Panc1 (cell line): ENCODE measurements around the gene ZNF644. TPM values are rescaled to one million over a fixed set of nuclear protein-coding genes. Genes with fewer than 3 reads are reported as not detected.

Source experiments
- ATAC-seq: fragments of 200-7000 bp; cut with Tn5 transposase; 2 replicates; pipeline ENCODE4 v1.9.1; 2020; ENCODE audit warnings: mild to moderate bottlenecking, moderate library complexity
- BruUV-seq: library from RNA; stranded (reverse); fragments of 400-500 nt; replicated peaks from 2 replicates; lab custom pipeline; 2021; lab: Mats Ljungman, UMichigan
- CTCF ChIA-PET: fragments of 300-600 bp; sonication (Branson Sonifier 250); formaldehyde crosslinking; loops from one replicate; lab custom pipeline; 2022; ENCODE audit warnings: antibody characterized with exemption; lab: Charles Lee
- POLR2A ChIA-PET: fragments of 300-600 bp; sonication (Branson Sonifier 250); formaldehyde crosslinking; loops from one replicate; lab custom pipeline; 2022; ENCODE audit warnings: antibody characterized with exemption; lab: Charles Lee
- DNase-seq: peaks from one replicate; pipeline ENCODE4 v3.0.0-alpha.2; 2010; ENCODE audit warnings: low read depth, low spot score
- H3K27ac ChIP-seq: 2 replicates; pipeline ENCODE4 v1.5.1; 2011; ENCODE audit warnings: mild to moderate bottlenecking, low read length, inconsistent platforms
- H3K27me3 ChIP-seq: fragments of 200-500 bp; sonication (Bioruptor generic); 2 replicates; pipeline ENCODE4 v1.6.0; 2014; ENCODE audit warnings: low read length, inconsistent platforms; ENCODE audit not compliant: control insufficient read depth, insufficient read depth
- H3K36me3 ChIP-seq: fragments of 200-500 bp; sonication (Bioruptor generic); 2 replicates; pipeline ENCODE4 v1.5.1; 2014; ENCODE audit warnings: inconsistent platforms, mild to moderate bottlenecking, low read length, moderate library complexity; ENCODE audit not compliant: control insufficient read depth, insufficient read depth
- H3K4me1 ChIP-seq: 2 replicates; pipeline ENCODE4 v1.5.1; 2011; ENCODE audit warnings: inconsistent platforms, mild to moderate bottlenecking, low read length, moderate library complexity; ENCODE audit not compliant: control insufficient read depth, insufficient read depth
- H3K4me3 ChIP-seq, 2 experiments: 2 replicates each; pipeline ENCODE4 v1.5.1; 2011 to 2012; ENCODE audit warnings: low read depth in 2 of 2, low read length in 2 of 2, mild to moderate bottlenecking in 2 of 2, inconsistent platforms in 1 of 2, moderate library complexity in 1 of 2
- H3K9me3 ChIP-seq: fragments of 200-500 bp; sonication (Bioruptor generic); 2 replicates; pipeline ENCODE4 v1.5.1; 2014; ENCODE audit warnings: low read depth, mild to moderate bottlenecking, inconsistent platforms, low read length, moderate library complexity; ENCODE audit not compliant: control insufficient read depth, insufficient read depth
- CTCF ChIP-seq: fragments of 450-650 bp; IDR thresholded peaks from 2 replicates; pipeline ENCODE4 v1.5.1; 2017; ENCODE audit warnings: mild to moderate bottlenecking
- POLR2AphosphoS5 ChIP-seq: IDR thresholded peaks from 2 replicates; pipeline ENCODE4 v1.6.1; 2012; ENCODE audit warnings: mild to moderate bottlenecking, low read depth, low read length, moderate library complexity
- REST ChIP-seq, 2 experiments: IDR thresholded peaks; 2 replicates each; pipeline ENCODE4 v1.6.1; 2011 to 2012; ENCODE audit warnings: low read depth in 2 of 2, control low read depth in 1 of 2, low read length in 1 of 2, mild to moderate bottlenecking in 1 of 2, moderate library complexity in 1 of 2; ENCODE audit not compliant: insufficient read depth in 1 of 2
- SIN3A ChIP-seq: IDR thresholded peaks from 2 replicates; pipeline ENCODE4 v1.6.1; 2012; ENCODE audit warnings: low read depth, mild to moderate bottlenecking, low read length, moderate library complexity, borderline replicate concordance; ENCODE audit not compliant: insufficient read depth
- TCF7L2 ChIP-seq: IDR thresholded peaks from 2 replicates; pipeline ENCODE4 v1.6.1; 2011; ENCODE audit warnings: mild to moderate bottlenecking, low read depth, low read length, inconsistent platforms
- in situ Hi-C: cut with HindIII; loops from 2 replicates; pipeline ENCODE4 v1.10.0; 2016; ENCODE audit warnings: low sequenced_read_pairs, low pct_unique_long_range_greater_than_20kb
- intact Hi-C: fragments of 100-400 bp; cut with micrococcal nuclease; formaldehyde crosslinking; loops from one replicate; pipeline ENCODE4 v1.10.0; 2022; ENCODE audit not compliant: unreplicated experiment
- total RNA-seq: library from RNA; stranded (reverse); gene quantifications from one replicate; pipeline ENCODE4 v1.2.1, GENCODE V29; 2021; ENCODE audit not compliant: unreplicated experiment

The ZNF644 gene
- total RNA-seq, 1 experiment from 2014 or later, result 74.2 TPM

- H3K27ac ChIP-seq, result no peak overlapping the region
- DNase-seq (no peak), ATAC-seq (0 out of 2 replicates have a peak, but pooled peaks have one; percentile 51)
- peaks cover 13% of the 10 kb centered on the region; the same call in 1 of the 2 replicates for H3K4me1 ChIP-seq
- intact Hi-C loops, result no loop called here
- no peak for TF ChIP-seq CTCF
- no peak for TF ChIP-seq TCF7L2
- no peak for TF ChIP-seq REST (IDR thresholded peaks at IDR 0.05; ENCODE audit: insufficient read depth in 1 of 2, low read depth in 2 of 2, low read length in 1 of 2)
- TF ChIP-seq POLR2AphosphoS5, result no peak
- no peak for TF ChIP-seq SIN3A
- H3K9me3 ChIP-seq, result no peaks in the 10 kb centered on the region
- in situ Hi-C loops, result no loop called here
- CTCF ChIA-PET, result no interaction called here
- H3K36me3 ChIP-seq, result no peaks in the 10 kb centered on the region
- BruUV-seq, result no TSS peak
- POLR2A ChIA-PET, result no interaction called here
- no peaks in the 10 kb centered on the region for H3K27me3 ChIP-seq
- no peak overlapping the region for H3K4me3 ChIP-seq
Measured at GRCh38 chr1:90951009-90951408, 70.8 kb downstream of the ZNF644 start.

- no TSS peak for BruUV-seq
- POLR2A ChIA-PET, result no interaction called here
- H3K27me3 ChIP-seq, result no peaks in the 10 kb centered on the region
- H3K36me3 ChIP-seq, result 0 out of 2 replicates have a peak, but pooled peaks cover 6% of the 10 kb centered on the region
- H3K4me3 ChIP-seq, result no peak overlapping the region
- no peak for DNase-seq
- H3K27ac ChIP-seq, result no peak overlapping the region
- no peak for ATAC-seq
- no peaks in the 10 kb centered on the region for H3K9me3 ChIP-seq
- in situ Hi-C loops, result no loop called here
- intact Hi-C loops, result no loop called here
- TF ChIP-seq REST (IDR thresholded peaks at IDR 0.05; ENCODE audit: insufficient read depth in 1 of 2, low read depth in 2 of 2, low read length in 1 of 2), result no peak
- no peak for TF ChIP-seq SIN3A
- TF ChIP-seq CTCF, result no peak
- TF ChIP-seq POLR2AphosphoS5, result no peak
- no peak for TF ChIP-seq TCF7L2
- CTCF ChIA-PET, result no interaction called here
- peaks cover 13% of the 10 kb centered on the region; the same call in 1 of the 2 replicates for H3K4me1 ChIP-seq
Measured at GRCh38 chr1:90948301-90948700, 73.5 kb downstream of the ZNF644 start.
